GM18951 (cell line): Measurements from ENCODE around the gene TMEM62.
"Not testable (repeated sequence)": the region's sequence is repeated elsewhere in the genome, so short reads cannot be mapped to it uniquely, and the experiment has no call there.

Source experiments
- POLR2A ChIP-seq: IDR thresholded peaks from 4 replicates; pipeline ENCODE4 v1.6.1; 2011; ENCODE audit warnings: mild to moderate bottlenecking; ENCODE audit not compliant: insufficient read length, insufficient read depth; ENCODE audit errors: extremely low read depth
- in situ Hi-C: fragments of 300-500 bp; cut with MboI; formaldehyde crosslinking; loops from one replicate; pipeline ENCODE4 v1.12.0; 2022; ENCODE audit warnings: low sequenced_read_pairs, mixed read lengths, inconsistent platforms; ENCODE audit not compliant: unreplicated experiment

The TMEM62 gene

DNA sequence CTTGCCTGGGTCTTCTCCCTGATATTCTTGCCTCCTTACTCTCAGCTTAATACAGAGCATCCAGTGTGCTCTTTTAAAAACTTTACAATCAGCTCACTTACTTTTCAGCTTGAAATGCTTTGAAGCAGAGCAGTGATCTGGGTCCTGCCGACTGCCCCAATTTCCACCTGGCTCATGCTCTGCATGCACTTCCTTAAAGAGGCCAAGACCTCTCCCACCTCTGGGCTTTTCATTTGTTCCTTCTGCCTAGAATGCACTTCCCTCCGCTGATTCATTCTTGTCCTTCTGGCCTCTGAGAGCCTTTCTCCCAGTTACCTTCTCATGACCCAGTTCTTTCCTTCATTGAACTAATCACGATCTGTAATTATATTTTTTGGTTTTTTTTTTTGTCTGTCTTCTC lies 49.9 kb downstream of the TMEM62 start:
- no peak for TF ChIP-seq POLR2A
- in situ Hi-C loops: no loop called here

DNA sequence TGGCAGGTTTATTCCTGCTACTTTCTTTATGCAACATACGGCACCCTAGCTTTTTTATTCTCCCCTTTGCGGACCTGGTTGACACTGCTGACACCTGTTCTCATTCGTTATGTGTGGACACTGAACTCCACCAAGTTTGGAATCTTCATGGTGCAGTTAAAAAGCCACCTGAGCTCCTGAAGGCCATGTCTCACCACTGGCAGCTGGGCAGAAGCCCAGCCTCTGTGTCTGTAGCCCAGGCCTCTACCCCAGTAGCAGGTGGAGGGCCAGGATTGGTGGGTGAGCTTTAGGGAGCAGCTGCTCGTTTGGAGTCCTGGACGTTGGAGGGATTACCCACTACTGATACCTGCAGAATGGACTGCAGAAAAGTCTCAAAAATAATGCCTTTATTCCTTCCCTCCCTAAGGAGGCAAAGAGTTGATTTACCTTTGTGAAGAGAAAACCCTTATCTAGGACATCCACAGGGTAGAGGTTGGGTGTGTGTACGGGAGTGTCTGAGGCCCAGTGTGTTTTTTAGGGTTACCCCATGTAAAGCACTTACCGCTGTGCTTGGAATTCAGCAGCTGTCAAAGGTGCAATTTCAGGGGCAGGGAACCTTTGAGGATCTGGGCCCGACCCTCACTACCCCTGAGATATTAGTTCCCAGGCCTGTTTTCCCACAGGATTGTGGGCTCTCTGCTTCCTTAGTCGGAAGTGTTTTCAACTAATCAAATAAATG lies 51.2 kb downstream of the TMEM62 start:
- in situ Hi-C loops: no loop called here
- TF ChIP-seq POLR2A: no peak

GRCh38 chr15:43185157-43186002 lies 52.0 kb downstream of the TMEM62 start, which contains the start of gene CCNDBP1:
Gene CCNDBP1, plus strand, starts transcription at chr15:43185403. Its CDS starts 96 bp downstream, at chr15:43185499.
- in situ Hi-C loops: no loop called here

GRCh38 chr15:43186003-43186353 lies 52.6 kb downstream of the TMEM62 start:
- no peak for TF ChIP-seq POLR2A
- in situ Hi-C loops: no loop called here

More at GRCh38 chr15:43185157-43186002, 52.0 kb downstream of the TMEM62 start, which contains the start of gene CCNDBP1:
- TF ChIP-seq POLR2A: peak; percentile 91

- no peak for TF ChIP-seq POLR2A
- in situ Hi-C loops: no loop called here
Observed at GRCh38 chr15:43187544-43188155, 54.3 kb downstream of the TMEM62 start.

DNA sequence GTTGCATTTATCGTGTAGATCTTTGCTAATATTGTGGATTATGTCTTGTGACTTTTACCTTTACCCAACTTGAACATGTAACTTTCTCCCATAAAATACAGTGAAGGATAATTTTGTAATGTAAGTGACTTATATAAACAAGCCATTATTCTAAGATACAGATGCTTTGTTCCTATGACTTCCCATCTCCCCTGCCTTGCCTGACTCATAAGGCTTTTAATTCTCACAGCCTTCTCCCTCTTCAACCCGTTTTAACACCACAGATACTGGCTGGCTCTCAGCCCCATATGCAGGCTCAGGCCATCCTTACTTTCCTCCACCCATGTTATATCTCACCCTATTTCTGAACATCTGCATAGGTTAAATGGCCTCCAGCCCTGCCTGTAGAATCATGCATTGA lies 55.9 kb downstream of the TMEM62 start:
- in situ Hi-C loops: no loop called here
- TF ChIP-seq POLR2A: no peak

DNA sequence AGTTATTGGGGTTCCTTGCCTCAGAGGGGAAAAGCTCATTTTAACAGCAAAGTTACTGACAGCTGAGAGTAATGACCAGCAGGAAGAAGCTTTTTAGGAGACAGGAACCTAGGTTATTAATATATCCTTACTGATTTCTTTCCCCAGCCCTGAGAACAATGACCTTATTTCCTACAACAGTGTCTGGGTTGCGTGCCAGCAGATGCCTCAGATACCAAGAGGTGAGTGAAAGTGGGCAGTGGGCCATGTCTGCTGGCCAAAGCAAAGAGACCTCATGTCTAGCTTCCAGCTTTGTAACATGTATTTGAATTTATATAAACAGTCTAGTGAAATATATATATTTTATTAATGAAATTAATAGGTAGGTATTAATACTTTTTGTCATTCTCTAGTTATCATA lies 56.8 kb downstream of the TMEM62 start:
- in situ Hi-C loops: no loop called here
- TF ChIP-seq POLR2A: no peak

- no peak for TF ChIP-seq POLR2A
- in situ Hi-C loops: no loop called here
Observed at GRCh38 chr15:43193710-43194109, 60.3 kb downstream of the TMEM62 start.

GRCh38 chr15:43194795-43195194 lies 61.4 kb downstream of the TMEM62 start:
- TF ChIP-seq POLR2A: no peak
- in situ Hi-C loops: no loop called here

- in situ Hi-C loops: no loop called here
- TF ChIP-seq POLR2A: no peak
Observed at GRCh38 chr15:43196760-43197548, 63.6 kb downstream of the TMEM62 start.

GRCh38 chr15:43197773-43198172 lies 64.4 kb downstream of the TMEM62 start:
- in situ Hi-C loops: not testable (repeated sequence)

GRCh38 chr15:43198556-43198955 lies 65.2 kb downstream of the TMEM62 start:
- in situ Hi-C loops: not testable (repeated sequence)

DNA sequence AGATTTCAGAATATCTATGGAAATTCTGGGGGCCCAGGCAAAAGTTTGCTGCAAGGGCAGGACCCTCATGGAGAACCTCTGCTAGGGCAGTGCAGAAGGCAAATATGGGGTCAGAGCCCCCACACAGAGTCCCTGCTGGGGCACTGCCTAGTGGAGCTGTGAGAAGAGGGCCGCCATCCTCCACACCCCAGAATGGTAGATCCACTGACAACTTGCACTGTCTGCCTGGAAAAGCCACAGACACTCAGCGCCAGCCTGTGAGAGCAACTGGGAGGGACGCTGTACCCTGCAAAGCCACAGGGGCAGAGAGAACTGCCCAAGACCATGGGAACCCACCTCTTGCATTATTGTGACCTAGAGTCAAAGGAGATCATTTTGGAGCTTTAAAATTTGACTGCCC lies 65.6 kb downstream of the TMEM62 start:
- TF ChIP-seq POLR2A: no peak
- in situ Hi-C loops: no loop called here
